Measurements from ENCODE around the gene VWA5B2.

The VWA5B2 gene

DNA sequence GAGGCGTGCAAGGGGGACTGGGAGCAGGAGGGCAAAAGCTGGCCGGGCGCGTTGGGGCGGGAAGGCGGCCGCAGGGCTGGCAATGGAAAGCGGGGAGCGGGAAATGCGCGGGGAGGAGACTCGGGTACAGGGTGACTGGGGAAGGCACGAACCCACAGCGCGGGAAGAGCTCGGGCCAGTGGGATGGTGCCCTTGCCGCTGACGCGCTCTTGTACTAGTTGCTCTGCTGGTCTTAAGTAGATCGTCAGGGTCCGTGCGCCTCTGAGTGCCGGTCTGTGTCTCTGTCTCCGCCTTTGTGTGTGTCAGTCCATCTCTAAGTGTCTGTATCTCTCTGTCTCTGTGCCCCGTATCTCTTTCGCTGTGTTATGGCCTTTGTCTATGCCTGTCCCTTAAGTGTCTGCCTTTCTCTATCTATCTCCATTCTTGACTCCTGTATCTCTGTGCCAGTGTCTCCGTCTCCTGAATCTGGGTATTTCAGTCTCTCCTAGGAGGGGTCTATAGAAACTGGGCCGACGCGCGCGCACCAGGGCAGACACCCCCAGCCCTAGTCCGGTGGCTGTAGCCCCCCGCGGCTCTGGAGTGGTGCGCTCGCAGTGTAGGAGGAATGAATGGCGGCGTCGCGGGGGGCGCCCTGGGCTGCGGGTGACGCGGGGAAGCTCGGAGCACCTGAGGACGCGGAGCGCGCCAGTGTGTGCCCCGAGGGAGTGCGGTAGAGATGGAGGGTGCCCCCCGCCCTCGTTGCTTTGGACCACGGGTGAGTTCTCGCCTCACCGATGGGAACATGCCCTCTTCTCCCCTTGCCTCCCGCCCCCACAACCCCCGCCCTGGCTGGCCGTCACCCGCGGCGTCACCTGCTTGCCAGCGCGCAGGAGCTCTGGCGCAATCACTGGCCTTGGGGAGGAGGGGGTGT is 32.7 kb downstream of the VWA5B2 start (continued):
- TF ChIP-seq ZNF558 (tag by site-specific recombination; IDR thresholded peaks at IDR 0.05) (no peak), ZNF654 (tag by site-specific recombination; IDR thresholded peaks at IDR 0.05; ENCODE audit: low read depth) (no peak), ZNF391 (tag by site-specific recombination; IDR thresholded peaks at IDR 0.05; ENCODE audit: borderline replicate concordance, low read depth) (peak; percentile 78; the same call in 1 of the 2 replicates), BCL11B (tag by site-specific recombination; IDR thresholded peaks at IDR 0.05; ENCODE audit: low read depth) (peak; percentile 36; the same call in 1 of the 2 replicates), SALL2 (tag by site-specific recombination; IDR thresholded peaks at IDR 0.05; ENCODE audit: borderline replicate concordance) (no peak), ZNF24 (tag by site-specific recombination; IDR thresholded peaks at IDR 0.05) (no peak), KLF7 (tag by site-specific recombination; IDR thresholded peaks at IDR 0.05; ENCODE audit: borderline replicate concordance) (no peak), ZNF510 (tag by site-specific recombination; IDR thresholded peaks at IDR 0.05; ENCODE audit: insufficient replicate concordance) (no peak), SCRT1 (tag by site-specific recombination; IDR thresholded peaks at IDR 0.05; ENCODE audit: borderline replicate concordance) (0 out of 2 replicates have a peak, but pooled peaks have one; percentile 16), ZBTB17 (tag by site-specific recombination; IDR thresholded peaks at IDR 0.05) (peak; percentile 74), ZSCAN16 (tag by site-specific recombination; IDR thresholded peaks at IDR 0.05) (no peak), ZNF311 (tag by site-specific recombination; IDR thresholded peaks at IDR 0.05; ENCODE audit: borderline replicate concordance) (no peak), ZNF777 (tag by site-specific recombination; IDR thresholded peaks at IDR 0.05; ENCODE audit: borderline replicate concordance) (no peak), ZNF560 (tag by site-specific recombination; IDR thresholded peaks at IDR 0.05; ENCODE audit: borderline replicate concordance) (no peak)
- TF ChIP-seq, protein P1, sequence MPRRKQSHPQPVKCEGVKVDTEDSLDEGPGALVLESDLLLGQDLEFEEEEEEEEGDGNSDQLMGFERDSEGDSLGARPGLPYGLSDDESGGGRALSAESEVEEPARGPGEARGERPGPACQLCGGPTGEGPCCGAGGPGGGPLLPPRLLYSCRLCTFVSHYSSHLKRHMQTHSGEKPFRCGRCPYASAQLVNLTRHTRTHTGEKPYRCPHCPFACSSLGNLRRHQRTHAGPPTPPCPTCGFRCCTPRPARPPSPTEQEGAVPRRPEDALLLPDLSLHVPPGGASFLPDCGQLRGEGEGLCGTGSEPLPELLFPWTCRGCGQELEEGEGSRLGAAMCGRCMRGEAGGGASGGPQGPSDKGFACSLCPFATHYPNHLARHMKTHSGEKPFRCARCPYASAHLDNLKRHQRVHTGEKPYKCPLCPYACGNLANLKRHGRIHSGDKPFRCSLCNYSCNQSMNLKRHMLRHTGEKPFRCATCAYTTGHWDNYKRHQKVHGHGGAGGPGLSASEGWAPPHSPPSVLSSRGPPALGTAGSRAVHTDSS (tag by site-specific recombination; IDR thresholded peaks at IDR 0.05), result no peak
- TF ChIP-seq, protein P2, sequence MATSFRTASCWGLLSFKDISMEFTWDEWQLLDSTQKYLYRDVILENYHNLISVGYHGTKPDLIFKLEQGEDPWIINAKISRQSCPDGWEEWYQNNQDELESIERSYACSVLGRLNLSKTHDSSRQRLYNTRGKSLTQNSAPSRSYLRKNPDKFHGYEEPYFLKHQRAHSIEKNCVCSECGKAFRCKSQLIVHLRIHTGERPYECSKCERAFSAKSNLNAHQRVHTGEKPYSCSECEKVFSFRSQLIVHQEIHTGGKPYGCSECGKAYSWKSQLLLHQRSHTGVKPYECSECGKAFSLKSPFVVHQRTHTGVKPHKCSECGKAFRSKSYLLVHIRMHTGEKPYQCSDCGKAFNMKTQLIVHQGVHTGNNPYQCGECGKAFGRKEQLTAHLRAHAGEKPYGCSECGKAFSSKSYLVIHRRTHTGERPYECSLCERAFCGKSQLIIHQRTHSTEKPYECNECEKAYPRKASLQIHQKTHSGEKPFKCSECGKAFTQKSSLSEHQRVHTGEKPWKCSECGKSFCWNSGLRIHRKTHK (tag by site-specific recombination; IDR thresholded peaks at IDR 0.05), result no peak
- TF ChIP-seq, protein P3, sequence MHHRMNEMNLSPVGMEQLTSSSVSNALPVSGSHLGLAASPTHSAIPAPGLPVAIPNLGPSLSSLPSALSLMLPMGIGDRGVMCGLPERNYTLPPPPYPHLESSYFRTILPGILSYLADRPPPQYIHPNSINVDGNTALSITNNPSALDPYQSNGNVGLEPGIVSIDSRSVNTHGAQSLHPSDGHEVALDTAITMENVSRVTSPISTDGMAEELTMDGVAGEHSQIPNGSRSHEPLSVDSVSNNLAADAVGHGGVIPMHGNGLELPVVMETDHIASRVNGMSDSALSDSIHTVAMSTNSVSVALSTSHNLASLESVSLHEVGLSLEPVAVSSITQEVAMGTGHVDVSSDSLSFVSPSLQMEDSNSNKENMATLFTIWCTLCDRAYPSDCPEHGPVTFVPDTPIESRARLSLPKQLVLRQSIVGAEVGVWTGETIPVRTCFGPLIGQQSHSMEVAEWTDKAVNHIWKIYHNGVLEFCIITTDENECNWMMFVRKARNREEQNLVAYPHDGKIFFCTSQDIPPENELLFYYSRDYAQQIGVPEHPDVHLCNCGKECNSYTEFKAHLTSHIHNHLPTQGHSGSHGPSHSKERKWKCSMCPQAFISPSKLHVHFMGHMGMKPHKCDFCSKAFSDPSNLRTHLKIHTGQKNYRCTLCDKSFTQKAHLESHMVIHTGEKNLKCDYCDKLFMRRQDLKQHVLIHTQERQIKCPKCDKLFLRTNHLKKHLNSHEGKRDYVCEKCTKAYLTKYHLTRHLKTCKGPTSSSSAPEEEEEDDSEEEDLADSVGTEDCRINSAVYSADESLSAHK (tag by site-specific recombination; IDR thresholded peaks at IDR 0.05), result no peak
- TF ChIP-seq, protein P4, sequence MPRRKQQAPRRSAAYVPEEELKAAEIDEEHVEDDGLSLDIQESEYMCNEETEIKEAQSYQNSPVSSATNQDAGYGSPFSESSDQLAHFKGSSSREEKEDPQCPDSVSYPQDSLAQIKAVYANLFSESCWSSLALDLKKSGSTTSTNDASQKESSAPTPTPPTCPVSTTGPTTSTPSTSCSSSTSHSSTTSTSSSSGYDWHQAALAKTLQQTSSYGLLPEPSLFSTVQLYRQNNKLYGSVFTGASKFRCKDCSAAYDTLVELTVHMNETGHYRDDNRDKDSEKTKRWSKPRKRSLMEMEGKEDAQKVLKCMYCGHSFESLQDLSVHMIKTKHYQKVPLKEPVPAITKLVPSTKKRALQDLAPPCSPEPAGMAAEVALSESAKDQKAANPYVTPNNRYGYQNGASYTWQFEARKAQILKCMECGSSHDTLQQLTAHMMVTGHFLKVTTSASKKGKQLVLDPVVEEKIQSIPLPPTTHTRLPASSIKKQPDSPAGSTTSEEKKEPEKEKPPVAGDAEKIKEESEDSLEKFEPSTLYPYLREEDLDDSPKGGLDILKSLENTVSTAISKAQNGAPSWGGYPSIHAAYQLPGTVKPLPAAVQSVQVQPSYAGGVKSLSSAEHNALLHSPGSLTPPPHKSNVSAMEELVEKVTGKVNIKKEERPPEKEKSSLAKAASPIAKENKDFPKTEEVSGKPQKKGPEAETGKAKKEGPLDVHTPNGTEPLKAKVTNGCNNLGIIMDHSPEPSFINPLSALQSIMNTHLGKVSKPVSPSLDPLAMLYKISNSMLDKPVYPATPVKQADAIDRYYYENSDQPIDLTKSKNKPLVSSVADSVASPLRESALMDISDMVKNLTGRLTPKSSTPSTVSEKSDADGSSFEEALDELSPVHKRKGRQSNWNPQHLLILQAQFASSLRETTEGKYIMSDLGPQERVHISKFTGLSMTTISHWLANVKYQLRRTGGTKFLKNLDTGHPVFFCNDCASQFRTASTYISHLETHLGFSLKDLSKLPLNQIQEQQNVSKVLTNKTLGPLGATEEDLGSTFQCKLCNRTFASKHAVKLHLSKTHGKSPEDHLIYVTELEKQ (tag by site-specific recombination; IDR thresholded peaks at IDR 0.05; ENCODE audit: borderline replicate concordance), result no peak
- TF ChIP-seq, protein P5, sequence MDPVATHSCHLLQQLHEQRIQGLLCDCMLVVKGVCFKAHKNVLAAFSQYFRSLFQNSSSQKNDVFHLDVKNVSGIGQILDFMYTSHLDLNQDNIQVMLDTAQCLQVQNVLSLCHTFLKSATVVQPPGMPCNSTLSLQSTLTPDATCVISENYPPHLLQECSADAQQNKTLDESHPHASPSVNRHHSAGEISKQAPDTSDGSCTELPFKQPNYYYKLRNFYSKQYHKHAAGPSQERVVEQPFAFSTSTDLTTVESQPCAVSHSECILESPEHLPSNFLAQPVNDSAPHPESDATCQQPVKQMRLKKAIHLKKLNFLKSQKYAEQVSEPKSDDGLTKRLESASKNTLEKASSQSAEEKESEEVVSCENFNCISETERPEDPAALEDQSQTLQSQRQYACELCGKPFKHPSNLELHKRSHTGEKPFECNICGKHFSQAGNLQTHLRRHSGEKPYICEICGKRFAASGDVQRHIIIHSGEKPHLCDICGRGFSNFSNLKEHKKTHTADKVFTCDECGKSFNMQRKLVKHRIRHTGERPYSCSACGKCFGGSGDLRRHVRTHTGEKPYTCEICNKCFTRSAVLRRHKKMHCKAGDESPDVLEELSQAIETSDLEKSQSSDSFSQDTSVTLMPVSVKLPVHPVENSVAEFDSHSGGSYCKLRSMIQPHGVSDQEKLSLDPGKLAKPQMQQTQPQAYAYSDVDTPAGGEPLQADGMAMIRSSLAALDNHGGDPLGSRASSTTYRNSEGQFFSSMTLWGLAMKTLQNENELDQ (tag by site-specific recombination; IDR thresholded peaks at IDR 0.05; ENCODE audit: low read depth), result no peak
- TF ChIP-seq, protein P6, sequence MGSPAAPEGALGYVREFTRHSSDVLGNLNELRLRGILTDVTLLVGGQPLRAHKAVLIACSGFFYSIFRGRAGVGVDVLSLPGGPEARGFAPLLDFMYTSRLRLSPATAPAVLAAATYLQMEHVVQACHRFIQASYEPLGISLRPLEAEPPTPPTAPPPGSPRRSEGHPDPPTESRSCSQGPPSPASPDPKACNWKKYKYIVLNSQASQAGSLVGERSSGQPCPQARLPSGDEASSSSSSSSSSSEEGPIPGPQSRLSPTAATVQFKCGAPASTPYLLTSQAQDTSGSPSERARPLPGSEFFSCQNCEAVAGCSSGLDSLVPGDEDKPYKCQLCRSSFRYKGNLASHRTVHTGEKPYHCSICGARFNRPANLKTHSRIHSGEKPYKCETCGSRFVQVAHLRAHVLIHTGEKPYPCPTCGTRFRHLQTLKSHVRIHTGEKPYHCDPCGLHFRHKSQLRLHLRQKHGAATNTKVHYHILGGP (tag by site-specific recombination; IDR thresholded peaks at IDR 0.05), result no peak
- TF ChIP-seq, protein P7, sequence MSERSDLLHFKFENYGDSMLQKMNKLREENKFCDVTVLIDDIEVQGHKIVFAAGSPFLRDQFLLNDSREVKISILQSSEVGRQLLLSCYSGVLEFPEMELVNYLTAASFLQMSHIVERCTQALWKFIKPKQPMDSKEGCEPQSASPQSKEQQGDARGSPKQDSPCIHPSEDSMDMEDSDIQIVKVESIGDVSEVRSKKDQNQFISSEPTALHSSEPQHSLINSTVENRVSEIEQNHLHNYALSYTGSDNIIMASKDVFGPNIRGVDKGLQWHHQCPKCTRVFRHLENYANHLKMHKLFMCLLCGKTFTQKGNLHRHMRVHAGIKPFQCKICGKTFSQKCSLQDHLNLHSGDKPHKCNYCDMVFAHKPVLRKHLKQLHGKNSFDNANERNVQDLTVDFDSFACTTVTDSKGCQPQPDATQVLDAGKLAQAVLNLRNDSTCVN (tag by site-specific recombination; optimal IDR thresholded peaks at IDR 0.05), result peak; percentile 53

Data from HEK293 (cell line).